BE2C (cell line): ENCODE data around the gene AGAP6. TPM values are rescaled to one million over a fixed set of nuclear protein-coding genes. Genes with fewer than 3 reads are reported as not detected.
"Not testable (repeated sequence)": the region's sequence is repeated elsewhere in the genome, so short reads cannot be mapped to it uniquely, and the experiment has no call there.

ENCODE experiments used
- DNase-seq: peaks from one replicate; pipeline ENCODE4 v3.0.0-alpha.2; 2020
- H3K27me3 ChIP-seq: fragments of 250-450 bp; sonication (Bioruptor Pico); 2 replicates; pipeline ENCODE4 v1.5.1; 2020; ENCODE audit warnings: mild to moderate bottlenecking
- H3K36me3 ChIP-seq: fragments of 250-450 bp; sonication (Bioruptor Pico); 2 replicates; pipeline ENCODE4 v1.5.1; 2020; ENCODE audit warnings: mild to moderate bottlenecking
- H3K4me1 ChIP-seq: fragments of 250-450 bp; sonication (Bioruptor Pico); 2 replicates; pipeline ENCODE4 v1.5.1; 2020
- H3K4me3 ChIP-seq: 2 replicates; pipeline ENCODE4 v1.5.1; 2011; ENCODE audit warnings: low read depth, low read length
- H3K9me3 ChIP-seq: fragments of 250-450 bp; sonication (Bioruptor Pico); 2 replicates; pipeline ENCODE4 v1.5.1; 2020
- polyA plus RNA-seq: library from polyadenylated mRNA; unstranded; fragments of >200 nt; gene quantifications from one replicate; pipeline ENCODE4 v1.2.1, GENCODE V29; 2012; ENCODE audit warnings: low read depth, missing spikeins; ENCODE audit not compliant: insufficient read length, insufficient read depth

The AGAP6 gene
- polyA plus RNA-seq: 42.7 TPM

DNA sequence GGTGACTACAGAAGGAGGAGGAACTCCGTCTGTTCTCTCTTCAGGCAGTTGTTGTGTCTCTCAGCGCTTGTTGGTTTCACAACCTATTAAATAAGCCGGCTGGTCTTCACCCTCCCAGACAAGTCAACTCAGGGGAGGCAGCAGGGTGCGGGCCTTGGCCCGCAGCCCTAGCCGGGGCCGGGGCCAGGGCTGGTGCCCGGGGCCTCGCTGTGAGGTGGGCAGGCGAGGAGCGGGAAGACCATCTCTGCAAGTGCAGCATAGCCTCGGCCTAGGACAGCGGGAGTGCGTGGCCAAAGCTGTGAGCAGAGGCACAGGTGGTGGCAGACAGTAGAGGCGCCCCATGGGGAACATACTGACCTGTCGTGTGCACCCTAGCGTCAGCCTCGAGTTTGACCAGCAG is at the start of gene AGAP6:
Gene AGAP6, plus strand, starts transcription at position 31 of the 400 bp plus-strand sequence. Its CDS starts 310 bp downstream, at position 341.
- H3K9me3 ChIP-seq, DNase-seq, H3K4me1 ChIP-seq, H3K4me3 ChIP-seq, H3K36me3 ChIP-seq, H3K27me3 ChIP-seq: not testable (repeated sequence)

DNA sequence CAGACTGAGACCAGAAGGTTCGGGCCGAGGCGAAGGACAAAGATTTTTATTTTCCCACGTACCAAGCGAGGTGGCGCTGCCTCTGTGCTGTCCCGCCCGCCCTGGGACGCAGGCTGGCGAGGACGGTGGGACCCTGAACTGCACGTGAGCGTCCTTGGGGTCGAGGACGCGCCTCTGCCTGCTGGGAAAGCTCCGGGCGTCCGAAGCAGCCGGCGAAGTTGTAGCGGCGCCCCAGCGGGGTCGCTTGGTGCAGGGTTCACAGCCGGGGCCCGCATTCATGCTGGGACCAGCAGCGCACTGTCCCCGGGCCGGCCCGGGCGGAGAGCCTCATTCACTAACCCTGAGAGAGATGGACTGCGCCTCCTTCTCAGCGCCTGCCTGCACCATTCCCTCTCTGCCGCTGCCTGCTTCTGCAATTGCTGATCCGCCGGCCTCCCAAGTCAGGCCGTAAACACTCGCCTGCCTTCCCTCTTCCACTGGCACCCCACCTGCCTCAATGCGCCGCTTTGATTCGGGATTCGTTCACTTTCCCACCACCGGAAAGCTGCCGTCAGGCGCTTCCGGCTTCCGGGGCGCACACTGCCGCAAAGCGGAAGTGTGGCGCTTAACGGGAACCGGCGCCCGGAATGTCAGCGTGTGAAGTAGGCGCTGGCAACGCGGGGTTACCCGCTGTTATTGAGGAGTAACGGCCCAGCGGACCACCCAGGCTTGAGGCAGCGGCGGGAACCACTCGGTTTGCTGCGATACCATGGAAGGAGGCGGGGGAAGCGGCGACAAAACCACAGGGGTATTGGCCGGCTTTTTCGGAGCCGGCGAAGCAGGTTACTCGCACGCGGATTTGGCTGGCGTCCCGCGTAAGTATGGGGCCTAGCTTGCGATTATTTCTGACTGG is 46.5 kb upstream of the AGAP6 start, which contains the start of the genes PARG and TIMM23B:
Gene PARG, minus strand, starts transcription at position 581 of the 892 bp plus-strand sequence. Its CDS starts 302 bp downstream, at position 279.
Gene TIMM23B, plus strand, starts transcription at position 607 of the 892 bp plus-strand sequence. Its CDS starts 142 bp downstream, at position 749.
- H3K4me3 ChIP-seq: peak within 1 kb of the TSS; percentile 90
- not testable (repeated sequence) for H3K36me3 ChIP-seq, H3K4me1 ChIP-seq, H3K9me3 ChIP-seq, H3K27me3 ChIP-seq
- peak; percentile 79 for DNase-seq

DNA sequence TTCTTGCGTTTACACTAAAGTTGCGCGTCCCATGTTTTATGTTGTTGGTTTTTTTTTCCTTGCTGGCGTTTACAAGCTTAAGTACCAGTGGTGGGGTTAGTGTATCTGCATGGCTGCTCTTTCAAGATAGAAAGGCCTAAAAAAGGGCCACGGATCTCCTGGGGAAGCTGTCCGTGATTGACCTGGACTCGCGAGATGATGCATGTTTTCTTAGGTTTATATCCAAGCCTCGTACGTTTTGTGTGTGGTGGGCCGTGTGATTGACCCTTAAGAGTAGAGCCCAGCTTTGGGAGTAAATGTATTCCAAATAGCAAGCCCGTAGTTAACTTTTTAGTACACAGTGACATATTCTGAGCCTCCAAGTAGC is 45.9 kb upstream of the AGAP6 start:
- H3K4me3 ChIP-seq: peak overlapping the region; percentile 90
- DNase-seq, H3K4me1 ChIP-seq: not testable (repeated sequence)

DNA sequence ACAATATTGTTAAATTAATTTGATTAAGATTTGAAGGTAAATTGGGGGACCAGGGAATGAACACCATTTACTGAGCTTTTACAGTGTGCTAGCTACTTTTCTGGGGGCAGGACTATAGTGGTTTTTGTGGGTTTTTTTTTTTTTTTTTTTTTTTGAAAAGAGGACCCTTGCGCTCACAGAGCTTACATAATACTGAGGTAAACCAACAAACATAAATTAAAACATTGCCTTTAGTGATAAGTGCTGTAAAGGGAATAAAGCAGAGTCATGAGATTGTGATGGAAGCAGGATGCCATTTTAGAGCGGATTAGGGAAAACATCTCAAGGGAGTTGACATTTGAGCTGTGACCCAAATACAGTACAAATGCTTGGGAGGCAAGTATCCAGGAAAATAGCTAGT is 44.6 kb upstream of the AGAP6 start:
- H3K36me3 ChIP-seq, H3K27me3 ChIP-seq, H3K4me1 ChIP-seq, DNase-seq, H3K4me3 ChIP-seq, H3K9me3 ChIP-seq: not testable (repeated sequence)

More for the DNA sequence above, 45.9 kb upstream of the AGAP6 start:
- not testable (repeated sequence) for H3K36me3 ChIP-seq, H3K27me3 ChIP-seq, H3K9me3 ChIP-seq

DNA sequence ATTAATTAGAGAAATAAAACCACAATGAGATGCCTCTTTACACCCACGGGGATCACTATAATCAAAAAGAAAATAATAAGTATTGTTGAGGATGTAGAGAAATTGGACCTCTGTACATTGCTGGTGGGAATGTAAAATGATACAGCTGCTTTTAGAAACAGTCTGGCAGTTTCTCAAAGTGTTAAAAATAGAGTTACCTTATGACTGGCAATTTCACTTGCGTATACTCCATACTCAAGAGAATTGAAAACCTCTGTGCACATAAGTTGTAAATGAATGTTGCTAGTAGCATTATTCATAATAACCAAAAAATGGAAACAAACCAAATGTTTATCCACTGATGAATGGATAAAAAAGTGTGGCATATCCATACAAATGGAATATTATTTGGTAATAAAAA is 40.1 kb upstream of the AGAP6 start:
- DNase-seq, H3K4me1 ChIP-seq, H3K4me3 ChIP-seq, H3K9me3 ChIP-seq, H3K27me3 ChIP-seq, H3K36me3 ChIP-seq: not testable (repeated sequence)

DNA sequence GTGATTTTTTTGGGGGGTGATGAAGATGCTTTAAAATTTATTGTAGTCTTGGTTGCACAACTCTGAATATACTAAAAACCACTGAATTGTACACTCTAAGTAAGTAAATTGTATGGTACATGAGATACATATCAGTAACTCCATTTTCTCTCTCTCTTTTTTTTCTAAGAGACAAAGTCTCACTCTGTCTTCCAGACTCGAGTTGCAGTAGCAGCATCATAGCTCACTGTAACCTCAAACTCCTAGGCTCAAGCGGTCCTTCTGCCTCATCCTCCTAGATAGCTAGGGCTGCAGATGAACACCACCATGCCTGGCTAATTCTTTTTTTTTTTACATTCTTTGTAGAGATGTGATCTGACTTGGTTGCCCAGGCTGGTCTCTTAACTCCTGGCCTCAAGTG is 39.5 kb upstream of the AGAP6 start:
- H3K4me3 ChIP-seq, H3K4me1 ChIP-seq, H3K9me3 ChIP-seq, H3K27me3 ChIP-seq, H3K36me3 ChIP-seq, DNase-seq: not testable (repeated sequence)

DNA sequence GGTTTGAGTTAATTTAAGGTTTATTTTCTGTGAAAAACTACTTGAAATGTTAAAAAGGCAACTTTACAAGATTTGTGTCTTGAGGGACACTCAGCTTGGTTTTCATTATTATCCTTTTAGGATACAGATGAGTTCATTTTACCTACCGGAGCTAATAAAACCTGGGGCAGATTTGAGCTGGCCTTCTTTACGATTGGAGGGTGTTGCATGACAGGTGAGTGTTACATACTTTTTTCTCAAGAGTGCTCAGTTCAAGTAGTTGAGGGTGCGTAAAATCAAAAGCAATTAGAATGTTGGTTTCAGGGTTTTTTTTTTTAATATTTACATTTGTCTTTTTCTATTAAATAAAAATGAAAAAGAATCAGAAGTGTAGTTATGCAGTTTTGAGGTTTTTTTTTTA is 36.2 kb upstream of the AGAP6 start:
- not testable (repeated sequence) for H3K4me3 ChIP-seq, H3K9me3 ChIP-seq, H3K36me3 ChIP-seq

DNA sequence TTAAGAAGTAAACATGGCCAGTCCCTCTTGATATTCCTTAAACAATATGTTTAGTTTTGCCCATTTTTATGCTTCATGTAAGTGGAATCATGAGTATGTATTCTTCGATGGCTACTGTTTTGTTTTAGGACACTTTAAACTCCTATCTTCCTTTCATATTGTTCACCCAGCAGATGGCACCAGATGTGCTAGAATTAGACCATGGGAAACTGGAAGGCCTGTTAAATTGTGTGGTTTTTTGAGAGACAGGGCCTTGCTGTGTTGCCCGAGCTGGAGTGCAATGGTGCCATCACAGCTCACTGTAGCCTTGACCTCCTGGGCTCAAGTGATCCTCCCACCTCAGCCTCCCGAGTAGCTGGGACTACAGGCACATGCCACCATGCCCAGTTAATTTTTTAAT is 35.1 kb upstream of the AGAP6 start:
- not testable (repeated sequence) for H3K4me1 ChIP-seq

More for the DNA sequence above, 36.2 kb upstream of the AGAP6 start:
- DNase-seq, H3K27me3 ChIP-seq, H3K4me1 ChIP-seq: not testable (repeated sequence)

DNA sequence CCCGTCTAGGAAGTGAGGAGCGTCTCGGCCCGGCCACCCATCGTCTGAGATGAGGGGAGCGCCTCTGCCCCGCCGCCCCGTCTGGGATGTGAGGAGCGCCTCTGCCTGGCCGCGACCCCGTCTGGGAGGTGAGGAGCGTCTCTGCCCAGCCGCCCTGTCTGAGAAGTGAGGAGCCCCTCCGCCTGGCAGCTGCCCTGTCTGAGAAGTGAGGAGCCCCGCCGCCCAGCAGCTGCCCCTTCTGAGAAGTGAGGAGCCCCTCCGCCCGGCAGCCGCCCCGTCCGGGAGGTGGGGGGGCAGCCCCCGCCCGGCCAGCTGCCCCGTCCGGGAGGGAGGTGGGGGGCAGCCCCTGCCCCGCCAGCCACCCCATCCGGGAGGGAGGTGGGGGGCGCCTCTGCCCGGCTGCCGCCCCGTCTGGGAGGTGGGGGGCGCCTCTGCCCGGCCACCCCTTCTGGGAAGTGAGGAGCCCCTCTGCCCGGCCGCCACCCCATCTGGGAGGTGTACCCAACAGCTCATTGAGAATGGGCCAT is 17.8 kb upstream of the AGAP6 start:
- H3K4me1 ChIP-seq, DNase-seq, H3K9me3 ChIP-seq, H3K27me3 ChIP-seq, H3K4me3 ChIP-seq, H3K36me3 ChIP-seq: not testable (repeated sequence)

More for the DNA sequence above, 35.1 kb upstream of the AGAP6 start:
- H3K4me3 ChIP-seq, DNase-seq, H3K9me3 ChIP-seq, H3K27me3 ChIP-seq, H3K36me3 ChIP-seq: not testable (repeated sequence)

DNA sequence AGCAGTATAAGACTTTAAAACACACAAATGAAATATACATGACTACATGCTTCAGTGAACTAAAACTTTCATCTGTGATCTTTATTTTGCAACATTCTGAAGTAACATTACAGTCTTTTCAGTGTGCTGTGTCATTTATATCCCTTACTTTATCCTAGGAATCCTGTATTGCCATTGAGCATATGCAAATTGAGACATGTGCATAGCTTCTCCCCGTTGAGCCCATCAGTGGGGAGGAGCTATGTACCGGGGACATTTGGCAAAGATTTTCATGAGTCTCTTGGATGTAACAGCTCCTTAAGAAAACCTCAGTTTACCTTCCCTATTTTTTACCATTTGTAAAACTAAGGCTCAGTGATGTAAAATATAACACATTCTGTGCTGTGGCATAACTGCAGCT is 16.7 kb upstream of the AGAP6 start:
- H3K27me3 ChIP-seq, H3K9me3 ChIP-seq, H3K4me1 ChIP-seq, H3K4me3 ChIP-seq, DNase-seq, H3K36me3 ChIP-seq: not testable (repeated sequence)

DNA sequence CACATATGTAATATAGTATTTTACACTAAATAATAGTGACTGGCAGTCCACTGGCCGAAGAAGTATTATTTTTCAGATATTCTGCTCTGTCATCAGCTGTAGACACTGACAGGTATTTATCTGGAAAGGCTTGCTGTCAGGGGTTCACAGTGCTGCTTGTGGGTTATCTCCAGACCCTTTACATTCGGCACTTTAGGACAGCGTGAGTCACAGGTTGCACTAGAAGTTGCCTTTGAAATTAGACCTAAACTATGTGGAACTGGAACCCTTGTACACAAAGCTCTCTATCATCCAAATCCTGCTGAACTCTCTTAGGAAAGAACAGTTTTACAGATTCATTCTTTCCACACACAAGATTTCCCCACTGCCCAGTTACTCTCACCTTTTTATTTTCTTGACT is 16.1 kb upstream of the AGAP6 start:
- DNase-seq, H3K36me3 ChIP-seq, H3K9me3 ChIP-seq, H3K4me3 ChIP-seq, H3K27me3 ChIP-seq, H3K4me1 ChIP-seq: not testable (repeated sequence)

DNA sequence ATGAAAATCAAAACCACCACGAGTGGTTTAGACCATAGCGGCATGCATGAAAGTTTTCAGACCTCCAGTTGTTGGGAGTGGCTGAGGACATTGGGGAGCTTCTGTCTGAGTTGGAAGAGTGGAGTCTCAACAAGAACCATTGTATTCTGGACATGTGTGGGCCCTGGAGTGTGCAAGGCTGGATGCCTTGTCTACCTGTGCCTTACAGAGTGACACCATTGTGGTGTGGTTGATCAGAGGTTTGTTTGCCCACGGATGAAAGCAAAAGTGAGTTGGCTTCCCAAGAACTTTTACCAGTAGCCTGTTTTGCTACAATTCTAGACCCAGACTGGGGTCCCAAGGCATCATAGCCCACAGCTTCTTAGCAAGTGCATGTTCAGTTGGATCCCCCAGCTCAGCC is 10.4 kb upstream of the AGAP6 start:
- not testable (repeated sequence) for H3K4me3 ChIP-seq, H3K36me3 ChIP-seq, H3K9me3 ChIP-seq, H3K27me3 ChIP-seq, DNase-seq, H3K4me1 ChIP-seq

DNA sequence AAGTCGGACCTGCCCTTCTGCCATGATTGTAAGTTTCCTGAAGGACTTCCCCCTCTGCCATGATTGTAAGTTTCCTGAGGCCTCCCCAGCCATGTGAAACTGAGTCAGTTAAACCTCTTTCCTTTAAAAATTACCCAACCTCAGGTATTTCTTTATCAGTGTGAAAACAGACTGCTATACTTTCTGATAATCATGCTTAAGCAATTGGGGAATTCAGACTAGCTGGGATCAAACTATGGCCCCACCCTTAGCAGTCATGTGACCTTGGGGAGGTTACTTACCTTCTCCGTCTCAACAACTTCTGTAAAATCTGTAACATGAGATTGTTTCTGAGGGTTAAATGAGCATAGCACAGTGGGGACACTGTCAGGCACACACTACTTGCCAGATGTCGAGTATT is 999 bp upstream of the AGAP6 start:
- not testable (repeated sequence) for H3K36me3 ChIP-seq, H3K4me3 ChIP-seq, H3K9me3 ChIP-seq, H3K27me3 ChIP-seq, H3K4me1 ChIP-seq, DNase-seq

DNA sequence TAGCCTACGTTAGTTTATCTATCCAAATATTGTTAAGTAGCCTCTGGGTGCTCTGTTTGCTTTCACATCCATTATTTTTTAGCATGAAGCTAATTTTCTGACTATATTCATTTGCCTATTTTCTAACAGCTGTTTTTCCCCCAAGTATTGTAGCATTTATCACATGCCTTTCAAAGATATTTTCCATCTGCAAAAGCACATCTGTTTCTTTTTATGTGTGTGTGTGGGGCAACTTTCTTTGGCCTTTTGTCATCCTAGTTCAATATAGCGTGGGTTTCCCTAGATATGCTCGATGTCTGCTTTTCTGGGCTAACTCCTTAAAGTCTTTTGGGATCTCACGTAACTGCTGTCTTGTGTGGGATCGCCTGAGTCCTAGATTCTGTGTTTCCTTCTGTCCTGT is 7.1 kb downstream of the AGAP6 start:
- H3K4me1 ChIP-seq, H3K4me3 ChIP-seq, H3K36me3 ChIP-seq, H3K27me3 ChIP-seq, H3K9me3 ChIP-seq, DNase-seq: not testable (repeated sequence)

DNA sequence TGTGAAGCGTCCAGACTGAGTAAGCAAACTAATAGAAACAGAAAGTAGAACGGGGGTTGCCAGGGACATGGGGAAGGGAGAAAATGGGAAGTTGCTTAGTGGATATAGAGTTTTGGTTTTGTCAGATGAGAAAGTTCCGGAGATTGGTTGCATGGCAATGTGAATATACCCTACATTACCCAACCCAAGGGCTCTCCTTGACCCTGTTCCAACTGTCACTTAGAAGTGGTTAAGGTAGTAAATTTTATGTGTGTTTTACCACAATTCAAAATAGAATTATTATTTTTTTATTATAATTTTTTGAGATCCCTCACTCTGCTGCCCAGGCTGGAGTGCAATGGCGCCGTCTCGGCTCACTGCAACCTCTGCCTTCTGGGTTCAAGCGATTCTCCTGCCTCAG is 25.8 kb downstream of the AGAP6 start:
- not testable (repeated sequence) for DNase-seq, H3K4me1 ChIP-seq, H3K27me3 ChIP-seq, H3K9me3 ChIP-seq, H3K4me3 ChIP-seq, H3K36me3 ChIP-seq

DNA sequence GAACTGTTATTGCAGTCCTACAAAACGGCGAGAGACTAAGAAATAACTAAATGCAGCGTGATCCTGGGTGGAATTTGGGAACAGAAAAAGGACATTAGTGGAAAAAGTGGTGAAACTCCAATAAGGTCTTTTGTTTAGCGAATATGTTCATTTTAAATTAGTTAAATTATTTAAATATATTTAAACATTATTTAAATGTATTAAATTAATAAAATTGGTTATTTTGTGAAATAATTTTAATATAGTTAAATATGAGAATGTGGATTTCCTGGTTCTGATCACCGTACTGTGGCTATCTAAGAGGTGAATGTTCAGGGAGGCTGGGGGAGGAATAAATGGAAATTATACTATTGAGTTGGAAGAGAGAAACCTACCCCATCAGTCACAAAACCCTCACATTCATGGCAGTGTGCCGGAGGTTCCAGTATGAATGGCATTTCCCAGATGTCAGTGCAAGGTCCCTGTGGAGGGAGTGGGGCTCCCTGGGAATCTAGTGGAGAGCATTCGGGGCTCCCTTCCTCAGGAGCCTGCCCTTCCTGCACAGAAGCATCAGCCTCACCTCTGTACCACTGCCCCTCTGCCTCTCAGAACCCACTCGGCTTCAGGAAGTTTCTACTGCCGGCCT is 27.5 kb downstream of the AGAP6 start:
- H3K36me3 ChIP-seq, H3K4me1 ChIP-seq, H3K27me3 ChIP-seq, DNase-seq, H3K9me3 ChIP-seq, H3K4me3 ChIP-seq: not testable (repeated sequence)
